22Rv1 (cell line): ENCODE data around the gene IPPK.

Experiments
- H3K27ac ChIP-seq: fragments of 450-650 bp; 2 replicates; pipeline ENCODE4 v1.5.1; 2017
- CTCF ChIP-seq: fragments of 450-650 bp; IDR thresholded peaks from 2 replicates; pipeline ENCODE4 v1.5.1; 2017; ENCODE audit warnings: mild to moderate bottlenecking
- ZFX ChIP-seq: fragments of 450-650 bp; IDR thresholded peaks from 2 replicates; pipeline ENCODE4 v1.6.1; 2017; ENCODE audit warnings: antibody characterized with exemption, borderline replicate concordance

The IPPK gene

GRCh38 chr9:92685022-92685421 lies 15.1 kb upstream of the IPPK start:
- no peak overlapping the region for H3K27ac ChIP-seq
- no peak for TF ChIP-seq CTCF
- no peak for TF ChIP-seq ZFX

- TF ChIP-seq ZFX = no peak
- TF ChIP-seq CTCF = no peak
- H3K27ac ChIP-seq = no peak overlapping the region
These were observed 12.3 kb upstream of the IPPK start for GRCh38 chr9:92682269-92682668.

- no peak overlapping the region for H3K27ac ChIP-seq
These were observed 10.5 kb upstream of the IPPK start for GRCh38 chr9:92680166-92681119.

GRCh38 chr9:92679413-92680165 lies 9.7 kb upstream of the IPPK start:
- no peak overlapping the region for H3K27ac ChIP-seq
- TF ChIP-seq ZFX = no peak
- no peak for TF ChIP-seq CTCF

More at GRCh38 chr9:92680166-92681119, 10.5 kb upstream of the IPPK start:
- TF ChIP-seq CTCF = no peak
- TF ChIP-seq ZFX = no peak

GRCh38 chr9:92671323-92671722 lies 1.4 kb upstream of the IPPK start:
- TF ChIP-seq ZFX = no peak
- TF ChIP-seq CTCF = no peak
- H3K27ac ChIP-seq = peak overlapping the region; percentile 82

- peak overlapping the region; percentile 82 for H3K27ac ChIP-seq
- TF ChIP-seq ZFX (no peak), CTCF (no peak)
These were observed 423 bp downstream of the IPPK start for GRCh38 chr9:92669527-92669889.
